HepG2 (cell line): ENCODE data around the gene PCDHGA1. TPM values are rescaled to one million over a fixed set of nuclear protein-coding genes. Genes with fewer than 3 reads are reported as not detected.

Experiments used
- ATAC-seq: fragments of 200-7000 bp; cut with Tn5 transposase; 3 replicates; pipeline ENCODE4 v1.9.1; 2020; ENCODE audit warnings: mild to moderate bottlenecking, moderate library complexity
- BruUV-seq: library from RNA; stranded (reverse); fragments of 400-500 nt; replicated peaks from 2 replicates; lab custom pipeline; 2021; lab: Mats Ljungman, UMichigan
- CTCF ChIA-PET: fragments of 300-600 bp; formaldehyde crosslinking; extraction: SDS; loops from one replicate; lab custom pipeline; 2021; ENCODE audit warnings: low total read pairs, inconsistent platforms, low intra/inter-chr PET ratio; lab: Yijun Ruan, JAX
- POLR2A ChIA-PET: fragments of 350-600 bp; sonication (Branson Sonifier 250); formaldehyde crosslinking; loops from one replicate; lab custom pipeline; 2020; ENCODE audit warnings: antibody characterized with exemption, inconsistent platforms; lab: Yijun Ruan, JAX
- DNase-seq: peaks from one replicate; pipeline ENCODE4 v3.0.0-alpha.2; 2015; ENCODE audit warnings: low spot score
- FAIRE-seq: peaks from 3 replicates; lab custom pipeline; 2011; peaks lifted over from hg19 to GRCh38; lab: Jason Lieb, UNC
- H2AFZ ChIP-seq: one replicate; pipeline ENCODE4 v1.6.1; 2011; ENCODE audit warnings: low read length, inconsistent platforms
- H3K27ac ChIP-seq: fragments of 300-600 bp; 3 replicates; pipeline ENCODE4 v1.8.0; 2011; ENCODE audit warnings: mixed run types, mild to moderate bottlenecking, mixed read lengths, low read length, inconsistent platforms; ENCODE audit not compliant: insufficient read depth; ENCODE audit errors: extremely low read length
- H3K27me3 ChIP-seq, 2 experiments: fragments of 200-600 bp in 1 of 2; 2 replicates in 1 of 2; 3 replicates in 1 of 2; pipeline versions ENCODE4 v1.6.0 to v1.8.0; 2011; ENCODE audit warnings: low read length in 2 of 2, mild to moderate bottlenecking in 2 of 2, moderate library complexity in 2 of 2, inconsistent platforms in 1 of 2; ENCODE audit not compliant: insufficient read depth in 2 of 2, control insufficient read depth in 1 of 2
- H3K36me3 ChIP-seq, 2 experiments: fragments of 200-600 bp in 1 of 2; replicated peaks in 1 of 2; 2 replicates in 1 of 2; 3 replicates in 1 of 2; pipeline versions ENCODE4 v1.5.1 to v1.8.0; 2011; ENCODE audit warnings: low read length in 2 of 2, inconsistent platforms in 1 of 2; ENCODE audit not compliant: insufficient read depth in 2 of 2, control insufficient read depth in 1 of 2
- H3K4me1 ChIP-seq: 2 replicates; pipeline ENCODE4 v1.5.1; 2012; ENCODE audit warnings: low read length, inconsistent platforms; ENCODE audit not compliant: insufficient read depth
- H3K4me2 ChIP-seq: 2 replicates; pipeline ENCODE4 v1.6.0; 2011; ENCODE audit warnings: low read depth, low read length, inconsistent platforms
- H3K4me3 ChIP-seq, 3 experiments: fragments of 200-600 bp in 1 of 3; sonication (generic), shearing (Covaris generic) in 1 of 3; replicated peaks in 1 of 3; 2 replicates each; pipeline ENCODE4 v1.5.1; 2011 to 2016; ENCODE audit warnings: low read length in 3 of 3, inconsistent platforms in 2 of 3, low read depth in 2 of 3, mild to moderate bottlenecking in 2 of 3, control low read depth in 1 of 3, mixed read lengths in 1 of 3; ENCODE audit not compliant: insufficient read depth in 1 of 3
- H3K79me2 ChIP-seq: one replicate; pipeline ENCODE4 v1.6.1; 2011; ENCODE audit warnings: low read length, inconsistent platforms; ENCODE audit not compliant: insufficient read depth
- H3K9ac ChIP-seq: 2 replicates; pipeline ENCODE4 v1.6.0; 2011; ENCODE audit warnings: mild to moderate bottlenecking, low read depth, low read length, inconsistent platforms; ENCODE audit not compliant: insufficient read depth
- H3K9me3 ChIP-seq: 2 replicates; pipeline ENCODE4 v1.5.1; 2012; ENCODE audit warnings: mild to moderate bottlenecking, low read length
- H4K20me1 ChIP-seq: 2 replicates; pipeline ENCODE4 v1.6.0; 2011; ENCODE audit warnings: inconsistent platforms, mild to moderate bottlenecking, low read length, moderate library complexity; ENCODE audit not compliant: insufficient read depth
- EP300 ChIP-seq, 3 experiments: sonication (generic) in 1 of 3; formaldehyde crosslinking in 1 of 3; IDR thresholded peaks; 2 replicates each; pipeline versions ENCODE4 v1.5.1 to v1.6.1; 2011 to 2020; ENCODE audit warnings: low read depth in 2 of 3, low read length in 2 of 3, borderline replicate concordance in 1 of 3, improper control_type of control experiment in 1 of 3, mild to moderate bottlenecking in 1 of 3, missing genetic modification reagents in 1 of 3, moderate library complexity in 1 of 3
- ESRRA ChIP-seq: sonication (generic); formaldehyde crosslinking; IDR thresholded peaks from 2 replicates; pipeline ENCODE4 v1.5.1; 2020; ENCODE audit warnings: mild to moderate bottlenecking, low read depth, missing genetic modification reagents
- NFYB ChIP-seq: sonication (generic); formaldehyde crosslinking; IDR thresholded peaks from 2 replicates; pipeline ENCODE4 v1.4.0; 2020; ENCODE audit warnings: missing genetic modification reagents
- ZNF577 ChIP-seq: sonication (generic); formaldehyde crosslinking; IDR thresholded peaks from 2 replicates; pipeline ENCODE4 v1.4.0; 2020; ENCODE audit warnings: mild to moderate bottlenecking, low read depth, missing genetic modification reagents, borderline replicate concordance
- ZNF75D ChIP-seq: sonication (generic); formaldehyde crosslinking; IDR thresholded peaks from 2 replicates; pipeline ENCODE4 v1.8.1; 2023; ENCODE audit warnings: missing genetic modification reagents, mild to moderate bottlenecking, borderline replicate concordance
- ZNF839 ChIP-seq: sonication (generic); formaldehyde crosslinking; IDR thresholded peaks from 2 replicates; pipeline ENCODE4 v1.4.0; 2020; ENCODE audit warnings: missing genetic modification reagents, mild to moderate bottlenecking, borderline replicate concordance
- WGBS: methylation state at CpG from one replicate; pipeline ENCODE4 v1.1.6; 2017; ENCODE audit warnings: low lambda C conversion rate; 5-methylcytosine and 5-hydroxymethylcytosine counted together
- in situ Hi-C: cut with HindIII; loops from 2 replicates; pipeline ENCODE4 v1.10.0; 2017; ENCODE audit warnings: low pct_unique_long_range_greater_than_20kb; ENCODE audit not compliant: extremely low pct_ligation_motif_present
- intact Hi-C: fragments of 100-400 bp; cut with micrococcal nuclease; formaldehyde crosslinking; loops from one replicate; pipeline ENCODE4 v1.10.0; 2022; ENCODE audit not compliant: unreplicated experiment
- polyA plus RNA-seq, 8 experiments: library from polyadenylated mRNA; depleted of rRNA in 3 of 8; stranded (reverse) in 7 of 8; unstranded in 1 of 8; fragments of >200 nt; fragmentation: Illumina TruSeq in 4 of 8; extraction: Trizol in 4 of 8; gene quantifications; 2 replicates each; pipeline versions ENCODE4 v1.2.1 to v1.2.3, GENCODE V29; 2011 to 2016; ENCODE audit warnings: low read depth in 4 of 8, missing spikeins in 1 of 8, mixed read lengths in 1 of 8; ENCODE audit not compliant: insufficient read depth in 1 of 8
- total RNA-seq, 5 experiments: library from RNA; depleted of rRNA; stranded (reverse); fragments of >200 nt; fragmentation: Illumina TruSeq; extraction: Trizol; gene quantifications; 2 replicates each; pipeline ENCODE4 v1.2.3, GENCODE V29; 2016; ENCODE audit warnings: low read depth in 1 of 5
- TF ChIP-seq, protein P1 (sequence below): sonication (generic); formaldehyde crosslinking; IDR thresholded peaks from 2 replicates; pipeline ENCODE4 v1.8.1; 2023; ENCODE audit warnings: missing genetic modification reagents, inconsistent platforms, borderline replicate concordance
- TF ChIP-seq, protein P2 (sequence below): sonication (generic); formaldehyde crosslinking; IDR thresholded peaks from 2 replicates; pipeline ENCODE4 v1.4.0; 2020; ENCODE audit warnings: missing genetic modification reagents, borderline replicate concordance
- TF ChIP-seq, protein P3 (sequence below): sonication (generic); formaldehyde crosslinking; IDR thresholded peaks from 2 replicates; pipeline ENCODE4 v1.5.1; 2020; ENCODE audit warnings: missing genetic modification reagents, mild to moderate bottlenecking, borderline replicate concordance
- TF ChIP-seq, protein P4 (sequence below): IDR thresholded peaks from 2 replicates; pipeline ENCODE4 v1.6.1; 2016; ENCODE audit warnings: low read depth, control low read depth
- TF ChIP-seq, protein P5 (sequence below): sonication (generic); formaldehyde crosslinking; IDR thresholded peaks from 2 replicates; pipeline ENCODE4 v1.5.0; 2020; ENCODE audit warnings: mild to moderate bottlenecking, missing genetic modification reagents, borderline replicate concordance

PCDHGA1 gene
- total and polyA plus RNA-seq, 2 of the 13 experiments (the other 11 are each of a cell fraction or from before 2014, with no cell fraction given) = 0.31 to 0.40 TPM

DNA sequence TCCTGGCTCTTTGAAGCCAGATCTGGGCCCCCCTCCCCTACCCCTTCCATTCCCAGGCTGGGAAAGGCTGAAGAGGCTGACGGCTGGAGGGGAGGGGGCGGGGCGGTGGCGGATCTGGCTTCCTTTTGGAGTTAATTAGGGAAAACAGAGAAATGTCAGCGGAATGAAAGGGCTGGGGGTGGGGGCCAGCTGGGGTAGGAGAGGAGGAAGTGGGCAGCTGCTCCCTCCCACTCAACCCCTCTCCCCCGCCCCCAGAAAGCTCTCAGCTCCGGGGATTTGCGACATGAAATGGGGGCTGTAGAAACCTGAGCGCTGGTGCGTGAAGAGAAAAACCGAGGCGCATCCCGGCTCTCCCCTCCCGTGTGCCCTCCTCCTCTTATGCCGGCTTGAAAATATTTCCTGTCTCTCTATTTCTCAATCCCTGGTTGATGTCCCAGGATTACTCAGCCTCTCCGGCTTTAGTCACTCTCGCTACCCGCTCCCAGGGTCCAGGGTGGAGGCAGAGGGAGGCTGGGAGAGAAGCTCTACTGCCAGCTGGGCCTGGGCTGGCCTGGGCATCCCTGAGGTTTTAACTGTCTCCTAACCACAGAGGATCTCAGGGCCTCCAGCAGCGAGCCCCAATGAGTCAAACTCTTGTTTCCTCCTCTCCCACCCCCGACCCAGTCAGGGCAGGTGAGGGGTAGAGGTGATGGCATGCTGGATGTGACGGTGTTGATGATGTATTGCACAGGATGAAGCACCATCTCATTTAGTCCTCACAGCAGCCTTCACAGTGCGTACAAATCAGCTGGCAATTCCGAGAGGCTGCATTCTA is 178.7 kb downstream of the PCDHGA1 start:
- WGBS = 35% methylated on average over 21 of the region's 23 CpGs
- DNase-seq = peak; percentile 5
- peaks cover 6% of the 10 kb centered on the region; the same call in 1 of the 2 replicates for H3K4me1 ChIP-seq
- intact Hi-C loops = no loop called here
- no peak overlapping the region for H3K27ac ChIP-seq
- H3K9ac ChIP-seq = no peak overlapping the region
- ChIA-PET POLR2A (no interaction called here), CTCF (no interaction called here)
- in situ Hi-C loops = no loop called here
- 0 out of 5 replicates have a peak, but pooled peaks cover 2 to 4% of the 10 kb centered on the region in 2 experiments for H3K36me3 ChIP-seq
- peak overlapping the region in 1 of 3 experiments; percentile 25; a peak in 2 of 6 replicates for H3K4me3 ChIP-seq
- H3K27me3 ChIP-seq = no peaks in the 10 kb centered on the region; a peak in 1 of 5 replicates
- H3K4me2 ChIP-seq = peak overlapping the region; percentile 39; the same call in 1 of the 2 replicates
- no TSS peak for BruUV-seq
- no peak overlapping the region for H2AFZ ChIP-seq
- ATAC-seq = peak; percentile 22; the same call in 2 of the 3 replicates
- no peak for FAIRE-seq
- no peaks in the 10 kb centered on the region for H4K20me1 ChIP-seq
- no peaks in the 10 kb centered on the region for H3K9me3 ChIP-seq
- no peaks in the 10 kb centered on the region for H3K79me2 ChIP-seq
- TF ChIP-seq, protein P1, sequence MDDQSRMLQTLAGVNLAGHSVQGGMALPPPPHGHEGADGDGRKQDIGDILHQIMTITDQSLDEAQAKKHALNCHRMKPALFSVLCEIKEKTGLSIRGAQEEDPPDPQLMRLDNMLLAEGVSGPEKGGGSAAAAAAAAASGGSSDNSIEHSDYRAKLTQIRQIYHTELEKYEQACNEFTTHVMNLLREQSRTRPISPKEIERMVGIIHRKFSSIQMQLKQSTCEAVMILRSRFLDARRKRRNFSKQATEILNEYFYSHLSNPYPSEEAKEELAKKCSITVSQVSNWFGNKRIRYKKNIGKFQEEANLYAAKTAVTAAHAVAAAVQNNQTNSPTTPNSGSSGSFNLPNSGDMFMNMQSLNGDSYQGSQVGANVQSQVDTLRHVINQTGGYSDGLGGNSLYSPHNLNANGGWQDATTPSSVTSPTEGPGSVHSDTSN (CRISPR knock-in tag) = no peak
- TF ChIP-seq ZNF75D (no peak), NFYB (CRISPR knock-in tag) (no peak), ZNF577 (CRISPR knock-in tag) (no peak), ESRRA (no peak), EP300 (IDR thresholded peaks at IDR 0.05; ENCODE audit: low read depth in 2 of 2, low read length in 2 of 2) (no peak), EP300 (CRISPR knock-in tag; IDR thresholded peaks at IDR 0.05; ENCODE audit: borderline replicate concordance) (no peak), ZNF839 (CRISPR knock-in tag) (no peak)
- TF ChIP-seq, protein P2, sequence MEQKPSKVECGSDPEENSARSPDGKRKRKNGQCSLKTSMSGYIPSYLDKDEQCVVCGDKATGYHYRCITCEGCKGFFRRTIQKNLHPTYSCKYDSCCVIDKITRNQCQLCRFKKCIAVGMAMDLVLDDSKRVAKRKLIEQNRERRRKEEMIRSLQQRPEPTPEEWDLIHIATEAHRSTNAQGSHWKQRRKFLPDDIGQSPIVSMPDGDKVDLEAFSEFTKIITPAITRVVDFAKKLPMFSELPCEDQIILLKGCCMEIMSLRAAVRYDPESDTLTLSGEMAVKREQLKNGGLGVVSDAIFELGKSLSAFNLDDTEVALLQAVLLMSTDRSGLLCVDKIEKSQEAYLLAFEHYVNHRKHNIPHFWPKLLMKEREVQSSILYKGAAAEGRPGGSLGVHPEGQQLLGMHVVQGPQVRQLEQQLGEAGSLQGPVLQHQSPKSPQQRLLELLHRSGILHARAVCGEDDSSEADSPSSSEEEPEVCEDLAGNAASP (CRISPR knock-in tag) = no peak
- TF ChIP-seq, protein P3, sequence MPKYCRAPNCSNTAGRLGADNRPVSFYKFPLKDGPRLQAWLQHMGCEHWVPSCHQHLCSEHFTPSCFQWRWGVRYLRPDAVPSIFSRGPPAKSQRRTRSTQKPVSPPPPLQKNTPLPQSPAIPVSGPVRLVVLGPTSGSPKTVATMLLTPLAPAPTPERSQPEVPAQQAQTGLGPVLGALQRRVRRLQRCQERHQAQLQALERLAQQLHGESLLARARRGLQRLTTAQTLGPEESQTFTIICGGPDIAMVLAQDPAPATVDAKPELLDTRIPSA (CRISPR knock-in tag) = no peak
- TF ChIP-seq, protein P4, sequence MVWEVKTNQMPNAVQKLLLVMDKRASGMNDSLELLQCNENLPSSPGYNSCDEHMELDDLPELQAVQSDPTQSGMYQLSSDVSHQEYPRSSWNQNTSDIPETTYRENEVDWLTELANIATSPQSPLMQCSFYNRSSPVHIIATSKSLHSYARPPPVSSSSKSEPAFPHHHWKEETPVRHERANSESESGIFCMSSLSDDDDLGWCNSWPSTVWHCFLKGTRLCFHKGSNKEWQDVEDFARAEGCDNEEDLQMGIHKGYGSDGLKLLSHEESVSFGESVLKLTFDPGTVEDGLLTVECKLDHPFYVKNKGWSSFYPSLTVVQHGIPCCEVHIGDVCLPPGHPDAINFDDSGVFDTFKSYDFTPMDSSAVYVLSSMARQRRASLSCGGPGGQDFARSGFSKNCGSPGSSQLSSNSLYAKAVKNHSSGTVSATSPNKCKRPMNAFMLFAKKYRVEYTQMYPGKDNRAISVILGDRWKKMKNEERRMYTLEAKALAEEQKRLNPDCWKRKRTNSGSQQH = no peak
- TF ChIP-seq, protein P5, sequence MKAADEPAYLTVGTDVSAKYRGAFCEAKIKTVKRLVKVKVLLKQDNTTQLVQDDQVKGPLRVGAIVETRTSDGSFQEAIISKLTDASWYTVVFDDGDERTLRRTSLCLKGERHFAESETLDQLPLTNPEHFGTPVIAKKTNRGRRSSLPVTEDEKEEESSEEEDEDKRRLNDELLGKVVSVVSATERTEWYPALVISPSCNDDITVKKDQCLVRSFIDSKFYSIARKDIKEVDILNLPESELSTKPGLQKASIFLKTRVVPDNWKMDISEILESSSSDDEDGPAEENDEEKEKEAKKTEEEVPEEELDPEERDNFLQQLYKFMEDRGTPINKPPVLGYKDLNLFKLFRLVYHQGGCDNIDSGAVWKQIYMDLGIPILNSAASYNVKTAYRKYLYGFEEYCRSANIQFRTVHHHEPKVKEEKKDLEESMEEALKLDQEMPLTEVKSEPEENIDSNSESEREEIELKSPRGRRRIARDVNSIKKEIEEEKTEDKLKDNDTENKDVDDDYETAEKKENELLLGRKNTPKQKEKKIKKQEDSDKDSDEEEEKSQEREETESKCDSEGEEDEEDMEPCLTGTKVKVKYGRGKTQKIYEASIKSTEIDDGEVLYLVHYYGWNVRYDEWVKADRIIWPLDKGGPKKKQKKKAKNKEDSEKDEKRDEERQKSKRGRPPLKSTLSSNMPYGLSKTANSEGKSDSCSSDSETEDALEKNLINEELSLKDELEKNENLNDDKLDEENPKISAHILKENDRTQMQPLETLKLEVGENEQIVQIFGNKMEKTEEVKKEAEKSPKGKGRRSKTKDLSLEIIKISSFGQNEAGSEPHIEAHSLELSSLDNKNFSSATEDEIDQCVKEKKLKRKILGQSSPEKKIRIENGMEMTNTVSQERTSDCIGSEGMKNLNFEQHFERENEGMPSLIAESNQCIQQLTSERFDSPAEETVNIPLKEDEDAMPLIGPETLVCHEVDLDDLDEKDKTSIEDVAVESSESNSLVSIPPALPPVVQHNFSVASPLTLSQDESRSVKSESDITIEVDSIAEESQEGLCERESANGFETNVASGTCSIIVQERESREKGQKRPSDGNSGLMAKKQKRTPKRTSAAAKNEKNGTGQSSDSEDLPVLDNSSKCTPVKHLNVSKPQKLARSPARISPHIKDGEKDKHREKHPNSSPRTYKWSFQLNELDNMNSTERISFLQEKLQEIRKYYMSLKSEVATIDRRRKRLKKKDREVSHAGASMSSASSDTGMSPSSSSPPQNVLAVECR = no peak
